Stomach (tissue), 9 donors: Measurements from ENCODE around the gene AKIRIN2. TPM values are rescaled to one million over a fixed set of nuclear protein-coding genes. Genes with fewer than 3 reads are reported as not detected.
A peak's percentile ranks its signal among the peaks of the same experiment; 100 is the strongest.

Experiments used
- DNase-seq, 2 donors: peaks; one replicate each; pipeline versions ENCODE4 v3.0.0 to v3.0.0-alpha.2; 2013 to 2019
- H3K27ac ChIP-seq, 5 donors: fragments of 200-600 bp in 4 of 5; sonication (generic) in 4 of 5; one replicate each; pipeline ENCODE4 v1.5.1; 2013 to 2019; ENCODE audit warnings: mild to moderate bottlenecking in 1 of 5, moderate library complexity in 1 of 5
- H3K27me3 ChIP-seq, 3 donors: fragments of 200-600 bp; sonication (generic); one replicate each; pipeline ENCODE4 v1.5.1; 2017 to 2019; ENCODE audit warnings: mixed run types in 1 of 3
- H3K36me3 ChIP-seq, 4 donors: fragments of 200-600 bp; sonication (generic); 1 replicate in 3 of 4; 2 replicates in 1 of 4; pipeline ENCODE4 v1.5.1; 2016 to 2019
- H3K4me1 ChIP-seq, 4 donors: fragments of 200-600 bp; sonication (generic); one replicate each; pipeline ENCODE4 v1.5.1; 2016 to 2019
- H3K4me3 ChIP-seq, 4 donors: fragments of 200-600 bp; sonication (generic) in 3 of 4; one replicate each; pipeline ENCODE4 v1.5.1; 2016 to 2019; ENCODE audit warnings: mild to moderate bottlenecking in 1 of 4
- H3K9me3 ChIP-seq, 4 donors: fragments of 200-600 bp; sonication (generic); one replicate each; pipeline ENCODE4 v1.5.1; 2016 to 2019
- EP300 ChIP-seq: sonication (generic); formaldehyde crosslinking; IDR thresholded peaks from one replicate; pipeline ENCODE4 v1.6.1; 2017; ENCODE audit warnings: antibody characterized with exemption
- POLR2A ChIP-seq, 4 donors: fragments of 450-650 bp; IDR thresholded peaks; one replicate each; pipeline ENCODE4 v1.6.1; 2016; ENCODE audit warnings: antibody characterized with exemption in 4 of 4, control low read depth in 2 of 4, mild to moderate bottlenecking in 1 of 4, moderate library complexity in 1 of 4
- POLR2AphosphoS5 ChIP-seq, 3 donors: sonication (generic); formaldehyde crosslinking; IDR thresholded peaks; one replicate each; pipeline ENCODE4 v1.6.1; 2016; ENCODE audit warnings: antibody characterized with exemption in 3 of 3
- WGBS, 5 donors: extraction: QIAGEN DNeasy Blood & Tissue Kit in 3 of 5; methylation state at CpG; one replicate each; pipeline versions ENCODE4 v1.1.5 to v1.1.7; 2013 to 2018; 5-methylcytosine and 5-hydroxymethylcytosine counted together
- intact Hi-C: fragments of 100-400 bp; cut with DNase I; formaldehyde crosslinking; loops from one replicate; pipeline ENCODE4 v1.15.1; 2023; ENCODE audit warnings: low total_unique reads
- polyA plus RNA-seq, 3 donors: library from polyadenylated mRNA; stranded (reverse); fragments of 200-250 nt; gene quantifications; one replicate each; pipeline ENCODE4 v1.2.3, GENCODE V29; 2013
- total RNA-seq, 5 donors: library from RNA; depleted of rRNA; stranded (reverse); fragments of >200 nt; gene quantifications; one replicate each; pipeline versions ENCODE4 v1.1.0 to v1.2.3, GENCODE V29; 2014 to 2016
- TF ChIP-seq, protein P1 (sequence below), 7 experiments: fragments of 450-650 bp in 4 of 7; fragments of 200-600 bp in 3 of 7; sonication (generic) in 3 of 7; IDR thresholded peaks; one replicate each; pipeline ENCODE4 v1.5.1; 2016 to 2019; ENCODE audit warnings: antibody characterized with exemption in 7 of 7, control low read depth in 2 of 7, mild to moderate bottlenecking in 1 of 7
- donor health status: healthy with polysubstance abuse.
- donor health status: Bipolar disorder and iron deficiency.
- donor health status: healthy.

Gene AKIRIN2
- total and polyA plus RNA-seq, 8 donors: 0.58 to 49.0 (median 12.7) TPM

DNA sequence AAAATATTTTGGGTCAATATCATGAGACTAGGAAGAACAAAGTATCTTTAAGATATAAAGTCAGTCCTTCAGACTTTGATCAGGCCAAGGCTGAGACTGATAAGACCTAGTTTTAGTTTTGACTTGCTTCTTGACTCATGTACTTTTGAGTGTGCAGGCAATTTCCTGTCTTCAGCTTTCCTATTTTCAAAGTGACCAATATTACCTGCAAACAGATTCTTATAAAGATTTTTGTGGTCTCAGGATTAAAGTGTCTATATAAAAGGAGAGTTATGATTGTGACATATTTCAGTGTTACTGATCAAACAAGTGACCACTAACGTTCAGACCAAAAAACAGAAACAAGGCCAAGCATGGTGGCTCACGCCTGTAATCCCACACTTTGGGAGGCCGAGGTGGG is 36.0 kb upstream of the AKIRIN2 start:
- intact Hi-C loops: no loop called here
- Histone ChIP-seq H3K27me3 (no peaks in the 10 kb centered on the region), H3K36me3 (no peaks in the 10 kb centered on the region), H3K9me3 (no peaks in the 10 kb centered on the region), H3K4me3 (no peak overlapping the region), H3K4me1 (no peaks in the 10 kb centered on the region), H3K27ac (no peak overlapping the region)
- TF ChIP-seq EP300 (no peak), POLR2AphosphoS5 (IDR thresholded peaks at IDR 0.05) (no peak), POLR2A (IDR thresholded peaks at IDR 0.05) (no peak)
- TF ChIP-seq, protein P1, sequence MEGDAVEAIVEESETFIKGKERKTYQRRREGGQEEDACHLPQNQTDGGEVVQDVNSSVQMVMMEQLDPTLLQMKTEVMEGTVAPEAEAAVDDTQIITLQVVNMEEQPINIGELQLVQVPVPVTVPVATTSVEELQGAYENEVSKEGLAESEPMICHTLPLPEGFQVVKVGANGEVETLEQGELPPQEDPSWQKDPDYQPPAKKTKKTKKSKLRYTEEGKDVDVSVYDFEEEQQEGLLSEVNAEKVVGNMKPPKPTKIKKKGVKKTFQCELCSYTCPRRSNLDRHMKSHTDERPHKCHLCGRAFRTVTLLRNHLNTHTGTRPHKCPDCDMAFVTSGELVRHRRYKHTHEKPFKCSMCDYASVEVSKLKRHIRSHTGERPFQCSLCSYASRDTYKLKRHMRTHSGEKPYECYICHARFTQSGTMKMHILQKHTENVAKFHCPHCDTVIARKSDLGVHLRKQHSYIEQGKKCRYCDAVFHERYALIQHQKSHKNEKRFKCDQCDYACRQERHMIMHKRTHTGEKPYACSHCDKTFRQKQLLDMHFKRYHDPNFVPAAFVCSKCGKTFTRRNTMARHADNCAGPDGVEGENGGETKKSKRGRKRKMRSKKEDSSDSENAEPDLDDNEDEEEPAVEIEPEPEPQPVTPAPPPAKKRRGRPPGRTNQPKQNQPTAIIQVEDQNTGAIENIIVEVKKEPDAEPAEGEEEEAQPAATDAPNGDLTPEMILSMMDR (IDR thresholded peaks at IDR 0.05): no peak
- 66 to 84% (median 79%) methylated on average over 3 of the region's 3 CpGs for WGBS, 5 donors
- DNase-seq: no peak

DNA sequence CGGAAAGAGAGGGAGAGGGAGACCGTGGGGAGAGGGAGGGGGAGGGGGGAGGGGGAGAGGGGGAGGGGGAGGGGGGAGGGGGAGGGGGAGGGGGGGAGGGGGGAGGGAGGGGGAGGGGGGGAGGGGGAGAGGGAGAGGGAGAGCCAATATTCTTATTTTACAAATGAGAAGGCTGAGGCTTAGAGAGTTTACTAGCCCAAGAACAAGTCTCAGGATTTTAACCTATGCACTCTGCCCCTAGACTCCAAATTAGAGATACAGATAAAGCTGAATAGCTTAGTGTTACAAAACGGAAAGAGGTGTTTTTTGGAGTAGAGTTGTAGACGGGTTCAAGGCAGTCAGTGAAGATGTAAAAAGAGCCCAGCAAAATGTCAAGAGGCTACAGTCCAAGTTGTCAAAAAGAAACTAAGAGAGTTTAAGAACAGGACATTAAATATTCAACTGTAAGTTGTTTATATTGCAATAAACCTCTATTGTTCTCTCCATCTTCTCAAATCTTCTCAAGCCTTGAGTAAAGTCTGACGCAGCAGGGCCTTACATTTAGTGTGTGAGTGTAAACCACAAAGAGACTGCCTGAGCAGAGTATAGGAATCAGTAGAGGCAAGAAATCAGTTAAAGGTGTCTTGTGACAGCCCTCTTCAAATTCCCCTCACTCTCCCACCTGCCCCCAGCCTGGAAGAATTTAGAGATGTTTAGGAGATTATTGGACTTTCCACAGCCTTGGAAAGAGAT is 34.9 kb upstream of the AKIRIN2 start:
- intact Hi-C loops: no loop called here
- 67 to 79% (median 78%) methylated on average over 3 to 5 of the region's 5 CpGs for WGBS, 5 donors
- no peak for DNase-seq

DNA sequence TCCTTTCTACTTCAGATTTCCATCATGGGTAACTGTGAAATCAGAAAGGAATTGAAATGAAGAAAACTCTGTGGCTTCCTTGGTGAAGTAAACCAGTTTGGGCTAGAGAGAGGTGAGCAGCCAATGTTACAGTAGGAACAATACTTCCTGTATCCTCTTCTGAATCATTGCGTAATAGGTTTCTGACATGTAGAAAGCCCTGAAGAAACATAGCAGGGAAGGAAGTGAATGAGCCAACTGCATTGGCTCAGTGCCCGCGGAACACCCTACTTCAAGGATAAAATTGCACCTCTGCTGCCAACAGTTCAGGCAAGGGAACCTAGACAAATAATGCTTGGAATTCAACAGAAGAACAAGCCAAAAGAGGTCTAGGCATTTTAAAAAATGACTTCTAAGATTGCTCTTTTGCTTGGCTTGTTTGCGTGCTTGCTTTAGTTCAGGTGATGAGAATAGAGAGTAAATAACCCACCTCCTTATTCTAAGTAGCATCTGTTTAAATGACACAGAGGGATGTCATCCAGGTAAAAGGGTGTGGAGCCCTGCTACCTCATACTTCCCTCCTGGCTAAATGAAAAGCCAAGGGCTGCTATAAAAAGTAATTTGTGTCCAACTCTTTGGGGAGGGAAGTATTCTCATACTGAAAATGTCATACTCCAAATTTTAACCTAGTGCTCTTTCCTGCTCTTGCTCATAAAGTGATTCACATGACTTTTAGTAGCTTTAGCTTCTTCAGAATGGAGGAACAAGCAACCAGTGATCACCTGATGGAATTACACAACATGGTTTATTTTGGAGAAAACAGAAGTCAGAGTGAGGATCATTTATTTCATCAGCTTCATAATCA is 30.0 kb upstream of the AKIRIN2 start:
- Histone ChIP-seq H3K9me3 (no peaks in the 10 kb centered on the region), H3K27ac (peak overlapping the region in 4 of 5 donors; percentile 65 to 87 (median 75)), H3K27me3 (no peaks in the 10 kb centered on the region), H3K4me1 (peaks cover 9 to 23% (median 14%) of the 10 kb centered on the region in 4 donors), H3K4me3 (no peak overlapping the region), H3K36me3 (no peaks in the 10 kb centered on the region)
- intact Hi-C loops: no loop called here
- peak; percentile 91 to 96 for DNase-seq
- WGBS, 5 donors: 9 to 22% (median 16%) methylated on average over 4 of the region's 4 CpGs
- no peak for TF ChIP-seq EP300
- TF ChIP-seq POLR2AphosphoS5 (IDR thresholded peaks at IDR 0.05): peak; percentile 57 to 90 (median 75)

More for the DNA sequence above, 34.9 kb upstream of the AKIRIN2 start:
- no peaks in the 10 kb centered on the region for H3K27me3 ChIP-seq
- no peaks in the 10 kb centered on the region for H3K36me3 ChIP-seq
- peaks cover 6 to 10% (median 8%) of the 10 kb centered on the region in 4 donors for H3K4me1 ChIP-seq
- H3K27ac ChIP-seq: no peak overlapping the region
- TF ChIP-seq EP300 (no peak), POLR2AphosphoS5 (IDR thresholded peaks at IDR 0.05) (no peak), POLR2A (IDR thresholded peaks at IDR 0.05) (no peak)
- TF ChIP-seq, protein P1 (IDR thresholded peaks at IDR 0.05): no peak
- no peaks in the 10 kb centered on the region for H3K9me3 ChIP-seq
- no peak overlapping the region for H3K4me3 ChIP-seq

DNA sequence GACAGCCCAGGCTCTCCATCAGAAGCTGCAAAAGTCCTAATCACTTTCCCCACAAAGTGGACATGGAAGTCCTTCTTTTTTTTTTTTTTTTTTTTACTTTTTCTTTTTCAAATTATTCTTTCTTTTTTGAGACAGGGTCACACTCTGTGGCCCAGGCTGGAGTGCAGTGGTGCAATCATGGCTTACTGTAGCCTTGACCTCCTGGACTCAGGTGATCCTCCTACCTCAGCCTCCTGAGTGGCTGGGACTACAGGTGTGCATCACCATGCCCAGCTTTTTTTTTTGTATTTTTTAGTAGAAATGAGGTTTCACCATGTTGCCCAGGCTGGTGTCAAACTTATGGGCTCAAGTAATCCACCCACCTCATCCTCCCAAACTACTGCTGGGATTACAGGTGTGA is 29.0 kb upstream of the AKIRIN2 start:
- H3K27me3 ChIP-seq: no peaks in the 10 kb centered on the region
- no peak overlapping the region for H3K4me3 ChIP-seq
- intact Hi-C loops: no loop called here
- DNase-seq: no peak
- TF ChIP-seq POLR2A (IDR thresholded peaks at IDR 0.05) (no peak), POLR2AphosphoS5 (IDR thresholded peaks at IDR 0.05) (no peak), EP300 (no peak)
- peaks cover 9 to 23% (median 14%) of the 10 kb centered on the region in 4 donors for H3K4me1 ChIP-seq
- H3K27ac ChIP-seq: no peak overlapping the region
- H3K36me3 ChIP-seq: no peaks in the 10 kb centered on the region
- H3K9me3 ChIP-seq: no peaks in the 10 kb centered on the region

DNA sequence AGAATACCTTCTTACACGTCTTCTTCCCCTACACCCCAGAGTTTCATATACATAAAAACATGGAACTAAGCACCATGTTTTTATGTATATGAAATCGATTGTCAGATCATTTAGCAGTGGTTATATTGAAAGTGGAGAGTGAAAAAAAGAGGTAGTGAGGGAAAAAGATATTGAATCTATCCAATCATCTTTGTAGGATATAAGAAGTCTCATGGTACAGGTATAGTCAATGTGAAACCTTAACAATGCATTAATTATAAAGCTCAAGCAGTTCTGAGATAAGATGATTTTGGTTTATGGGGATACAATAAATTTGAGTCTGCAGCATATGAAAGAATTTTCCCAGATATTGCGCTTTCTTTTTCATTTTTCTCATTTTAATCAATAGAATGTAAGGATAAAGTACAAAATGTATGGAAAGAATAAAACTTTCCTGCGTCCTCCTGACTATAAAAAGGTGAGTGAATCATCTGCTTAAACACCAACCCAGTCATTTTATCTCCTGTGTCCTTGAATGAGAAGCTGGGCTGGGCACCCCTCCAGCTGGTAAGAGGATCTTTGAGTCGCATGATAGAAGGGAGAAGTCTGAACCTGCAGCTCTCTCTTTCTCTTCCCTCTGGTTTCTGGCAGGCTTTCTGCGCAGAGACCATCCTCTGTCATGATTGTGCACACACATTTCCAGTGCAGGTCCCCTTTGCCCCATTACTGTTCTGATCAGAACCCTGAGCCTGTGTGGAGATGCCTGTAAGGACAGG is 28.1 kb upstream of the AKIRIN2 start:
- no peaks in the 10 kb centered on the region for H3K27me3 ChIP-seq
- no peaks in the 10 kb centered on the region for H3K36me3 ChIP-seq
- H3K4me1 ChIP-seq: peaks cover 9 to 23% (median 14%) of the 10 kb centered on the region in 4 donors
- H3K9me3 ChIP-seq: no peaks in the 10 kb centered on the region
- intact Hi-C loops: no loop called here
- TF ChIP-seq POLR2A (IDR thresholded peaks at IDR 0.05) (no peak), EP300 (no peak), POLR2AphosphoS5 (IDR thresholded peaks at IDR 0.05) (no peak)
- TF ChIP-seq, protein P1 (IDR thresholded peaks at IDR 0.05): no peak
- no peak overlapping the region for H3K4me3 ChIP-seq
- 73 to 81% (median 77%) methylated on average over 6 of the region's 6 CpGs for WGBS, 5 donors
- peak in 1 of 2 donors; percentile 13 for DNase-seq
- no peak overlapping the region for H3K27ac ChIP-seq
